GM19351 (cell line): Measurements from ENCODE around the gene SYF2.

Experiments used
- ATAC-seq: cut with Tn5 transposase; IDR thresholded peaks from one replicate; pipeline ENCODE4 v1.9.1; 2021; ENCODE audit warnings: mild to moderate bottlenecking, moderate library complexity; ENCODE audit not compliant: unreplicated experiment

The SYF2 gene

DNA sequence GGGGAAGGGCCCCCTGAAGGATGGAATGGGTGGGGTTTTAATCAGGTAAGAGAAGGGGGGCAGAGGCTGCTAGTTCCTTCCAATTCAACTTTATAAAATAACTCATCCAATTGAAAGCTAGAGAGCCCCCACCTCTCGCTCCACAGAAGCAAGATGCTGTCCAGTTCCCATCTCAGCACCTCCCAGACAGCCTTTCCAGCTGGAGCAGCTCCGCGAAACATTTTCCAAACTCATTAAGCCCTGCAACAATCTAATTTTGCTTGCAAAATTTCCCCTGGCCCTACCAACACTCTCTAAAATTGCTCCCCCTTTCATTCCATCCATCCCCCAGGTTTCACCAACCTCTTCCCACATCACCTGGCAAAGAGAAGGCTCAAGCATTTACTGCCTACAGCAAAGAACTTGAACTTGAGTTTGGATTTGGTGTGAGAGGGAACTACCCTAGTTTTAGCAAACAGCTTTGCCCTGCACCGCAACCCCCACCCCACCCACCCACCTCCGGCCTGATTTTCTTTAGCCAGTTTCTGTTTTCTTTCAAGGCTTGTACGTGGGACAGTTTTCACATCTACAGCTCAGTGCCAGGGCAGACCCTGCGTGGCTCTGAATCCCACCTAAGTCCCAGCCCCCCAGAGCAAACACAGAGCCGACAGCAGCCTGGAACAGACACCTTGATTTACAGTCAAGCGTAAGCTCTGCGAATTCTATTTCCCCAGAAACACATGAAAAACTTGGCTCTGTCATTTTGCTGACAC, 46.7 kb downstream of the SYF2 start:
- ATAC-seq: no peak

DNA sequence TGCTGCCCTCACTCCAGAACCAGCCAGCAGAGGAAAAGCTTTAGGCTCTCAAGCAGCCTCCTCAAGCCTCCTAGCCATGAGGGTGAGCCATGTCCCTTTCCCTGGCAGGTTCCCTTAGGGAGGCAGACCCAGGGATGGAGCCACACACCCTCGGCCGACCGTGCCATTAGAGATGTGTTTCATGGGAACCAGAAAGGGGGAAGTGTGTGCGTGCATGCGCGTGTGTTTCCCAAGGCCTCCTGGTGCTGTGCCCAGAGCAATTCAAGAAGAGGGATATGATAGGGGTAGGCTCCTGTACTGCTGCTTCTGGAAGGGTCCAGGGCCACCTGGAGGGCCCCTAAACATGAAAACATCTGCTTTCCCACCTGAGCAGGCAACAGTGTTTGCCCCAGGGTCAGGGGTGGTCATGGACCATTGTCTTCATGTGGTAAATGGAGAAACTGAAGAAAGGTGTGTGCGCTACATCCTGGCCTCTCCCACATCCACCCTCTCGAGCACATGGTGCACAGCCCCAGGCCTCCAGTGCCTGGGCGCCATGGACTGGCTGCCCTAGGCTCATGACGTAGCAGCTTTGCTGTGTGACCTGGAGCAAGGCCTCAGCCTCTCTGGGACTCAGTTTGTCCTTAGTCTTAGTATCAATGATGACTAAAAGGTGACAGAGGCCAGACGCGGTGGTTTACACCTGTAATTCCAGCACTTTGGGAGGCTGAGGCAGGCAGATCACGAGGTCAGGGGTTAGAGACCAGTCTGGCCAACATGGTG, 48.1 kb downstream of the SYF2 start:
- ATAC-seq: no peak

DNA sequence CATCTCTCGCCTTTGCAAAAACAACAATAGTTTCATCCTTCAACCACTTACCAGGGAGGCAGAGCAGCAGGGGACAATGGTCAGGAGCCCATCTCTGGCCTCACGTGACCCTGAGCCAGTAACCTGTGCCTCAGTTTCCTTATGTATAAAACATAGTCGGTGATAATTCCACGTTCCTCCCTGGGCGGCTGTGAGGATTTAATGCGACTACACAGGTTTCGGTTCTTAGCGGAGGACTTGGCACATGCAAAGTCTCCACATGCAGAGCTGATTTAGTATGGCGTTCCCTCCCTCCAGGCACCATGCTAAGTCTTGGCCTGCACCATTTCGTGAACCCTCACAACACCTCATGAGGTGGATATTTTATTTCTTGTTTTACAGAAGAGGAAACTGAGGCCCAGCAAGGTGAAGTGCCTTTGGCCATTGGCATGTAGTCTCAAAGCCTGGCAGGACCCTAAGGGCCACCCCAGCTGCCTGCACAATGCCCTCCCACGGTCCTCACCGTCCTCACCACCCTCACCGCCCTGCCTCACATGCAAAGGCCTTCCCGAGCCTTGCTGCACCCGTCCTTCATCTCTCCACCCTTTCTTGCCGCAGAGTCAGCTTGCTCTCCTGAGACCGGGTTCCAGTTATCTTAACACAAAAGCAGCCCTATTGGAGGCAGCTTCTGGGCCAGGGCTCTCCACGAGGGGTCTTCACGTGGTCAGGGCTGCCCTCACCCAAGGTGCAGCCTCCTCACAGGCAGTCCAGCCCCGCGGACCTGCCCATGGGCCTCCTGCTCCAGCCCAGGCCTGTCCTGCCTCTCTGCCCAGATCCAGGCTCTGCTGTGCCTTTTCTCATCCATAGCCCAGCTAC, 48.9 kb downstream of the SYF2 start:
- ATAC-seq: no peak

GRCh38 chr1:25182629-25183028, 49.7 kb downstream of the SYF2 start:
- ATAC-seq: no peak

DNA sequence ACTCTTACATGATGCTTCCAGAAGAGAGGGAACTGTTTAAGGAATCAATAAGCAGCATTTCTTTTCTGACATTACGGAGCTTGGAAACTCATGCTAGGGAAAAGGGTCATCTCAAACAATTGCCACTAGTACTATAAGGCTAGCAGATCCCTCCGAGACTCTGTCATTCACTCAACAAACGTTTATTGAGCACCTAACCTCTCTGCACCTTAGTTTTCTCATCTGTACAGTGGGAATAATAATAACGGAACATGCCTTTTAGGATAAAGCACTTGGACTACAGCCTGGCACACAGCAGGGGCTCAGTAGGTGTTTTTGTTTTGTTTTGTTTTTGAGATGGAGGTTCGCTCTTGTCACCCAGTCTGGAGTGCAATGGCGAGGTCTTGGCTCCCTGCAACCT, 51.3 kb downstream of the SYF2 start:
- no peak for ATAC-seq

DNA sequence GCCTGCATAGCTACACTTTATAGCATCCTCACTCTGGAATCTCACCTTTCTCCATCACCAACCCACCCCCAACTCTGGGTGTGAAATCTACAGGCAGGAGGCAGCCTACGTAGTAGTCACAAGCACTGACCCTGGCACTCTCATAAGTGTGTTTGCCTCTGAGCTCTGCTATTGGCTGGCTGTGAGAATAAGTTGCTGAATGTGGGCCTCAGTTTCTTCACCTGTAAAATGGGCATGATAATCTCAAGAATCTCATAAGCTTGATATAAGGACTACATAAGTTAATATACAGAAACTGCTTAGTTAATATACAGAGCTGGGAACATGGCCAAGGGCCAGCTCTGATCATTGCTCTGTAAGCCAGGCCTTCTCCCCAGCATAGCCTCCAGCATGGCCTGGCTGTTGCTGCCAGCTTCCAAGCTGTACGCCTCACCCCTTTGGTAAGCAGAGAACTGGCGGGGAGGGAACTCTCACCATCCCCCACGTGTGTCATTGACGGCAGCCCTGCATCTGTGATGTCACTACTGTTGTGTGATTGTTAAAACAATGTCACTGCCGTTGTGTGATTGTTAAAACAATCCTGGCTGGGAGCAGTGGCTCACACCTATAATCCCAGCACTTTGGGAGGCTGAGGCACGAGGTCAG, 53.3 kb downstream of the SYF2 start:
- no peak for ATAC-seq

DNA sequence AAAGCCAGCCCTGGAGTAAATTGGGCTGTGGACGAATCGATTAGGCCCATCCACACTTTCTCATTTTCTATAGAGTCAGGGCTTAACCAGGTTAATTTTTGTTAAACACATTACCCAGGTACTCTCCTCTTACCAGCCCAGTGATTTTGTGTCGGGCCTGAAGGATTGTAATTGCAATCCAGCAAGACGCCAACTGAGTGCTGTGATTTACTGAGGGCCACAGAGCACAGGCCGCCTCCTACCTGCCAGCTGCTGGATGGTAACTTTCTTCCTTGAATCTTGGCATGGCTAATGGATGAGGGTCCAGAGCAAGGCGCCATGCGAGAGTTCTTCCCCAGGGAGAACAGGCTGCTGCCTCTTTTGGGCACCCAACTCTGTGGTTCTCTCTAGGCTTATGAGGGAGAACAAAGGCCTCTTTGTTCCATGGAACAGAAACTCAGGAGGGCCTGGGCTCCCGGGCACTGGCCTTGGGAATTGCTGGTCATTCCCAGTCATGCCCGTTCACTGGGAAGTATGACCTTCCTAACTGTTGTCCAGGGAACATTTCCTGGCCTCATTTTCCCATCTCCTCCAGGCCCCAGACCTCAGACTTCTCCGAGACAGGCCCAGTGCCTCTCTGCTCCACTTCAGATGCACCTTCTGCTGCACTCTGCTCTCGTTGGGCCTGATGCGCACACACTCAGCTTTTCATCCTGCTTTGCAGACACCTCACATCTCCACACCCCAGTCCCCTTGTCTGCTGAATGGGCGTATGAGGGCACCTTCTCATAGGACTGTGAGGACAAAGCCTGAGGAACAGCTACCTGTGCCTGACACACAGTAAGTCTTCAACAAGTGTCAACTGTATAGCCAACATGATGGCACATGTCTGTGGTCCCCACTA, 57.3 kb downstream of the SYF2 start:
- no peak for ATAC-seq

DNA sequence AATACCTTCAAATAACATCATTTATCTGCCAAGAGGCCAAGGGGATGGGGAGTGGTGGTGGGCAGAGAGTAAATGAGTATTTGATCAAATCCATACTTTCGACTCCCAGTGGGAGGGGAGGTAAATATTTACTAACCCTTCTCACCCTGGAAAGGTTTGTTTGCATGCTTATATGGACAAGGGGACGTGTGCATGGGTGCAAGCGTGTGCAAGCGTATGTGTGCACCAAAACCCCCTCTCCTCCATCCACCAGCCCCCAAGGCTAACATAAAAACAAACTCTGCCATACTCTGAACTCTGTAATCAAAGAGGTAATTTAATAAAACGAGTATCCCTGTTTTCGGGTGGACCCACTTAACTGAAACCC, 58.0 kb downstream of the SYF2 start:
- ATAC-seq: no peak

DNA sequence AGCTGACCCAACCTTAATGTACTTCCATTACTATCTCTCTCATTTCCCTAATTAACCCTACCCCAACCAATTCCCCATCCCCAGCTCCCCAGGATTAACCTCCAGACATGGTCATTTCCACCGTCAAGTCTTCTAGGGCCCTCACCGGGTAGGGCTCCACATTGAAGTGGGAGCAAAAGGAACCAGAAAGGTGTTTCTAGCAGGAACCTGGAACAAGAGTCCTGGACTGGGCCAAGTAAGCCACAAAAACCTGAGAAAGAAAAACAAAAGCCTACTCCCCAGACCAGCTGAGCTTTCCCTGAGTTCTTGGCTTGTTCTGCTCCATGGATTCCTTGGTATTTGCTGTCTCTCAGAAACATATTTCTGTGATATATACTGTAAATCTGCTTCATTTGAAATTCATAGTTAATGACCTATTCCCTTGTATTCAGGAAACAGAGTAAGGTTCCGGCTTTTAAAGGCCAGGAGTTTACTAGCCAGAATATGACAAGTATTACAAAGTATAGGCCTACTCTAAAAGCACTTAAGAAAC, 58.4 kb downstream of the SYF2 start:
- ATAC-seq: no peak
